ENCODE measurements around the gene PLA2G12A.

The PLA2G12A gene

DNA sequence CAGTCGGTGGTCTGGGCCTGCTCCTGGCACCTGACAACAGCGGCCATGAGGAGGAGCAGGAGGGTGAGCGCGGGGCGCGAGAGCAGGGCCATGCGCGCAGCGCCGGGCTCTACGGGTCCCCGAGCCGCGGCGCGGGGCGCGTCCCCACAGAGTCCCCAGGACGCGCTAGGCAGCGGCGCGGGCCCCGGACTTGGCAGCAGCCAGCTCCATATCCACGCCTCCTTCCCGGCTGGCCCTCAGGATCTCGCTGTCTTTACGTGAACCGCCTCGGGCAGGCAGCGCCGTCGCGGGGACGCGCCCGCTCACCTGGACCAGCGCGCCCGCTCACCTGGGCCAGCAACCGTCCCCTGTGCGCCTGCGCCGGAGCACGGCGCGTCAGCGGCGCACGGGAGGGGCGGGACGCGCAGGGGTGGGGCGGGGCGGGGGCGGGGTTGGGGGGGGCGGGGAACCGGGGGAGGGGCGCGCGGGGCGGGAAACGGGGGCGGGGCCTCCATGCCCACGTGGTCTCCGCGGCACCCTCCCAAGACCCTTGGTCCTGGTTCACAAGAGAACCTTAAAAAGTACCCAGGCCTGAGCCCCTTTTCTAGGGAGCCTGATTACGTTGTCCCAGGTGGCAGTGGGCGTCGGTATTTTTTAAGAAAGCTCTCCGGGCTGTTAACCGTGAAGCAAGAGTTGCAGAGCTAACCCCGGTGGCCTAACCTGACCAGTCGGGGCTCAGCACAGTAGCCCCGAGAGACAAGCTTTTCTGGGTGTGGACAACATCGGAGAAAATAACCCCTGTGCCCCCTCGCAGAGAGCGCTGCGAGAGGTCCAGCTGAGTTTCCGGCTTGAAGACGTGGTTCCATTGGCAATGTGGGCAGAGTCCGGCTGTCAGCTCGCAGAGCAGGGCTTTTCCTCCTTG lies at the start of gene PLA2G12A:
Gene PLA2G12A (minus strand): TSS at position 353 of the 901 bp plus-strand sequence. CDS start 261 bp downstream, at position 92.
- peak; percentile 79 for DNase-seq

DNA sequence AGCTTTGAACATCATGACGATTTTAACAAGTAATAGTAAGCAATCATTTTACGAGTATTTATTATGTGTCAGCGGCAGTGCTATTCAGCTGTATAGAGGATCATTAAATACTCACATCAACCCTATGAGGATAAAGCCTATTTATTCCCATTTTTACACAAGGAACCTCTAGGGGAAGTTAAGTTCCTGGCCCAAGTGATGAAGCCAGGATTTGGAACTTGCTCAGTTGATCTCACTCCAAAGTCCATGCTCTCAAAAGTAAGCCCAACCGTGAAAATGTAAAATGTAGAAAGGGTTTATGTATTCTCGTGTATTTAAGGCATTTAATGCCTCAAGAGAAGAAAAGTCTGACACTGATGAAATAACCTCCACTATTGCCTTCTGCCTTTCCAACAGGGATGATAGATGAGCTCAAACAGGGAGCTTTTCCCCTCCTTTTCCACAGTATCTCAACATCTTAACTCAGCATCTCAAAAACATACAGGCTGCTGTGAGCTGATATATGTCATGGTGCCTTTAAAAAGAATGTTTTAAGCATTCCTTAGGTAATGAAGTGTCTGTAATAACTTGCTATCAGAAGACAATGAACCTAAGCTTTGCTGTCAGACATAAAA lies 35.0 kb upstream of the PLA2G12A start:
- no peak for DNase-seq

DNA sequence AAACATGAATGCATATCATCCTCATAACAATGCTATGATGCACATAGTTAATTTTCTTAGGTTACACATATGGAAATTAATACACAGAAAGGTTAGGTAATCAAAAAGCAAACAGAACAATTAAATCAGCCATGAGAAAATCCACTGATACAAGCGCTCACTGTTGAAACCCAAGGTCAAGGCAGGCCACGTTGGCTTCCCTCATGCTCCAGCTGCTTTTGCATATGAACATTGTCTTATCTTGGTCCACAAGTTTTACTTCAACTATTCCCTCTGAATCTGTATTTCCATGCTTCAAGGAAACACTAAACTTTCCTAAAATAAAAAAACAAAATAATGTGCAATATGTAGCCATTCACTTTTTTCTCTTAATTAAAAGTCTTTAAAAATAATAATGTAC lies 34.5 kb upstream of the PLA2G12A start:
- no peak for DNase-seq

DNA sequence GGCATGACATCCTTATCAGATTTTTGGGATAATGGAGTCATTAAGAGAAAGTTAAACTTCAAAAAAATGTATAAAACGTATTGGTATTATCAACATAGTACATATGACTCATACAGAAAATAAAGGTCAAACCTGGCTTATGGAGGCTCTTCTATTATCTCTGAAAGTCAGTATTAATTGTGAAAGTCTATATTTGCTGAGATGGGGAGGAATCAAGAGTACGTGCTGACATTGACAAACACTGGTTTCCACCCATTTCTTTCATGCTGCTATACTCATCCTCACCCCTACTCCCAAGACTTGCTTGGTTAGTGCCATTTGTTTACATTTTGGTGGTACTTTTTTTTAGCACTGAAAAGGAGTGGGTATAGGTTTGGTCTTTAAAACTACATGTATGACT lies 30.8 kb upstream of the PLA2G12A start:
- DNase-seq, result no peak

DNA sequence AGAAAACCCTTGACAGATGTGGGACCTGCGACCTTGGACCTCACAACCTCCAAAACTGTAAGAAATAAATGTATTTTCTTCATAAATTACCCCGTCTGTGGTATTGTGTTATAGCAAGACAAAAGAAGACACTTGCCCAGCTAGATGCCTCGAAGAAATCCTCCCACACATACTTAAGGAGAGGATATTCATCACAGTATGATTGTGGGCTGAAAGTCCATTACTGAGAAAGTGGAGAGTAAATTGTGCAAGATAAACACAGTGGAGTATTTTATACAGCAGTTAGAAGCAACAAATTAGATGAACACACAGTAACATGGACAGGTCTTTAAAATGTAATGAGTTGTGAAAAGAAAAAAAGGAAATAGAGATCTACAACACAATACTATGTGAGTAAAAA lies 25.8 kb upstream of the PLA2G12A start:
- no peak for DNase-seq

DNA sequence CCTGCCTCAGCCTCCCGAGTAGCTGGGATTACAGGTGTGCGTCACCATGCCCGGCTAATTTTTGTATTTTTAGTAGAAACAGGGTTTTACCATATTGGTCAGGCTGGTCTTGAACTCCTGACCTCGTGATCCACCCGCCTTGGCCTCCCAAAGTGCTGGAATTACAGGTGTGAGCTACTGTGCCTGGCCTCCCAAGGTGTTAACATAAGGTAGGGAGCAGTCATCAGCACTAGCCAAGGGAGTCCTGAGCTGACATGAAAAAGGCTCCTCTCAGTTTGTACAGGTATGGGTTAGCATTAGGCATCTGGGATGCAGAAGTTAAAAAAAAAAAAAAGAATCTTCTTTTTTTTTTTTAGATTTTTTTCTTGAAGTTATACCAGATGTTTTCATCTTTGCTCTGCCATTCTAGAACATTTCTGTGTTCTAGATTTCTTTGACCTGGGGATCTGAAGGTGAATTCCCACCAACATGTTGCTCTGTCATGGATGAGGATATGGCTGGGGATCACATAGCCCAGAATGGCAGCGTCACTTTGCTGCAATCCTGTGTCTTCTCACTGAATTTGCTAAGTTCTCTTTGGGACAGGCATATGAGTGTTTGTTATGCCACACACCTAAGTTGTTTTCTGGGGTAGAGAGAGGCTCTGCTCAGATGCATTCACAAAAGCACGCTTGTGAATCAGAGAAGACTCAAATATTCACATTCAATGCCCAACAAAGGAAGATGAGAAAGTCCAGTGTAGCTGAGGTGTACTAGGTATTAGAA lies 24.4 kb upstream of the PLA2G12A start:
- no peak for DNase-seq

DNA sequence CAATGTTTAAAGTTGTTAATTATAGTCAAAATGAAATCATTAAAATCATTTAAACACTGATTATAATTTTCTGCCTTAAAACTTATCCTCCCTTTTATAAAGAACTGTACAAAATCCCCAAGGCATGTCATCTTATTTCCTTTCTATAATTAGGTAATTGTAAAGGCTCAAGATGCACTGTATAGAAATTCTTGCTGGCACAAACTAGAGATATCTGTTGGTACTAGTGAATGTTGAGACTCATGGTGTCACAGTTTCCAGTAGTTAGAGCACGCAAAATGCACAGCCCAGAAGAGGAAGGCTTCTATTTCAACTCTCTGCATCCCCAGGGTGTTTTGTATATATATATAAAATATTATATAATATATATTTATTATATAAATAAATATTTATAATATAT lies 22.7 kb upstream of the PLA2G12A start:
- DNase-seq, result no peak

DNA sequence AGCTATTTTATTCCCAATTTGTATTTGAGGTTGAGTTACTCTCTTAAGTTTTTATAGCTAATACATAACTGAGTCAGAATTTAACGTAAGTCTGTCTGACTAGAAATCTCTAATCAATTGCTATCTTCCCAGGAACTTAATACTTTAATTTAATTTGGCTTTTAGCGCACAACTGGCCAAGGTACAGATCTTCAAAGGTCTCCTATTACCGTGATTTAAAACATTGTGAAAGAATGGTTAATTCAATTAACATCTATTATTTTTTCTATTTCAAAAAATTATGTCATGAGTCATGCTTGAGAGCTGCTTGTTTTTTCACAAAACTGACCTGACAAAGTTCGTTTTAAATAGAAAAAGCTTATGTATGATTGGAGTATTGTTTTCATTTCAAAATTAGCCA lies 22.0 kb upstream of the PLA2G12A start:
- no peak for DNase-seq

DNA sequence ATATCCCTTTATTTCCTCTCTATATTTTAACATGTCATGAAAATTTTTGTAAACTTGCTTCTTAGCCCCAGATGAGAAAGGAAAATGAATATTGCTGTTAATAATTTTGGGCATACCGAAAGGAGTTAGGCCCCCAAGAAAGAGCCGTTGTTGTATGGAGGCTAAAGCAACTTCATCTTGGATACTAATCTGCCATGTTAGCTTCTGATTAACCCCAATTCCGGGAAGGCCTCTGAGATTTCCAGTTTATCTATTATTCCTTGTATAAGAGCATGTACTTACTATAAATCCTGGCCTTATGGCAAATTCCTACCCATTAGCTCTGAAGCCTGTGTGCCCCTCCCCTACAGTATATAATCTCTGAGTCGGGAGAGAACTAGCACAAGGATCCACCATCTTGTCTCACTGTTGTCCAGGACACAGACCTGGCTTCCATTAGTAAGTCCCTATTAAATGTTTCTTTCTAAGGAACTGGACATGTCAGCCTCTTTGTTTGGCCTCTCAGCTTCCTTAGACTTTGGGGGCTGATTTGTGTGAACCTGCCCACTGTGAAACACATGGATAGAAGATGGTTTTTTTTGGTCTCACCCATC lies 20.9 kb upstream of the PLA2G12A start:
- DNase-seq, result no peak

DNA sequence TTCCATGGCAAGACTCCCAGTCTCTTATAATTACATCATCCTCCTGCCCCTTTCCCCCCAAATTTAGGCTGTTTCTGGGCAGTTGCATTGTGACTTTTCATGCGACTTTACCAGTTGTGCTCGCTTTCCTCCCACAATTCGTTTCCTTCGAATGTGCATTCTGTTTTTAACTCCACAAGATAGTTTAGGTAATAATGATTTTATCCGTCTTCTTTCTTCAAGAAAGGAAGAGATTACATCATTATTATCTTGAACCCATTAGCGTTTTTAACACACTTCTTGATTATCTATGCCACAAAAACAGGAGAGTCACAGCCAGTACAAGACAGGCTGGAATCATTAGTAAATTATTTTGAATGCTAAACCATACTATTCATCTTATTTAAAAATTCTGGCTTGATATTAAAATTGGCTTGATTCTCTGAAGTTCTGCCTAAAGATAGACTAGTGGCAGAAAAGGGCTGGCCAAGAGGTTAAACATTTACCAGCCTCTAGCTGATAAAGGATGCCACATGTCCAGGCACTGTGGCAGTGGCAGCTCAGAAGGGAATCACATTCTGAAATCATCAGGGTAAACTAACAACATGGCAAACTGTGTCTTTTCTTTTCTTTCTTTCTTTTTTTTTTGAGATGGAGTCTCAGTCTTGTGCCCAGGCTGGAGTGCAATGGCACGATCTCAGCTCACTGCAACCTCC lies 19.7 kb upstream of the PLA2G12A start:
- no peak for DNase-seq

DNA sequence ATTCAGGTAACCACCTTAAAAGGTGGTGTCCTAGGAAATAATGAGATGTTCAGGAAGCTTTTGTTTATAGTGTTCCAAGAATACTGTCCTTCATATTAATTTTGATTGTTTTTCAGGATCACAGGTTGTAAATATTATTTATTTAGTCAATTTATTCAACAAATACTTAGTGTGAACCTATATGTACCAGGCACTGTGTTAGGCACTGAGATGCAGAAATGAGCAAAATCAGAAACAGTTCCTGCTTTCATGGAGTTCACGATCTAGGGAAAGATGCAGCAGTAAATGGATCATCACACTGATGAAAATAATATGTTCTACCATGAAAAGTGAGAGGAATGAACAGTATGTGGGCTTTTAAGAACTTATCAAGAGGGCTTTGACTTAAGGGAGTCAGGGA lies 18.2 kb upstream of the PLA2G12A start:
- no peak for DNase-seq

DNA sequence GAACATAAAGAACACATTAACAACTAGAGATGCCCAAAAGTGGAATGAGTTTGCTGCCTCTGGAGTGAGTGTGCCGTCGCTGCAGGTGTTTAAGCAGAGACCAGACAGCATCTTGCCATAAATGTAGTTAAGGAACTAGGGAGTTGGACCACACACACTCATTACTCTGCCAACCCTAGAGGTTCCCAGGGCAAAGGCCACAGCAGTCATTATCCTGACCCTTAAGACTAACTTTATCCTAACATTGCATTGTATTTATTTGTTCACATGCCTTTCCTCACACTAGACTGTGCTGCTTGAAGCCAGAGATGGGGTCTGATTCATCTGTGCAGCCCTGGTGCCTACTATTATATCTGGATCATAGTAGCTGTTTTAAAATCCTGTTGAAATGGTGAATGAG lies 16.9 kb upstream of the PLA2G12A start:
- DNase-seq, result no peak

DNA sequence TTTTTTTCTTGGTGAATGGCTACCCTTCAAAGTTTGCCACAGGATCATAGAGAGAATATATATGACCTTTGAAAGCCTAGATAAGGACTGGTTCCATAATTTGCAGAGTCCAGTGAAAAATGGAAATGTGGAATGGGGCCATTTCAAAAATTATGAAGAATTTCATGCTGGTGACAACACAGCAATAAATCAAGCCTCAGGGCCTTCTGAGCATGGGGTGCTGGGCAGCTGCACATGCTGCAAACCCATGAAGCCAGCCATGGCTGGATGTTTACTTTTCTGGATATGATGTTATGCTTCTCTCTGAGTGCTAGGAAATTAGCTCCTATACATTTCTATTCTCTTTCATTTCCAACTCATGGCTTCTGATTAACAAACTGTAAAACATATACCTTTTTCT lies 16.0 kb upstream of the PLA2G12A start:
- no peak for DNase-seq

DNA sequence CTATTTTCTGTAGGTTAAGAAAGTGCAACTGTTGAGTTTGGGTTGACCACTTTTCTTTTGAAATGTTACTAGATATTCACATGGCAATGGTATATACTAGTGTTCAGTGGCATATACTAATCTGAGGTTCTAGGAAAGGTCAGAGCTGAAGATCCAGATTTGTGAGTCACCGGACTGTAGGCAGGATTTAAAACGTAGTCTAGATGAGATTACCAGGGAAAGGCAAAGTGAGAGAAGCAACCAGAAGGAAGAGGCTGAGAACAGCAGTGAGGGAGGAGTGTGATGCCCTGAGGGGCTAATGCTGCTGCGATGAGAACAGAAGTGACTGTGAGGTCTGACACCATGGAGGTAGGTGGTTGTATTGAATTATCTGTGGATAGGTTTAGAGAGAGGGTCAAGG lies 9.7 kb upstream of the PLA2G12A start:
- no peak for DNase-seq

DNA sequence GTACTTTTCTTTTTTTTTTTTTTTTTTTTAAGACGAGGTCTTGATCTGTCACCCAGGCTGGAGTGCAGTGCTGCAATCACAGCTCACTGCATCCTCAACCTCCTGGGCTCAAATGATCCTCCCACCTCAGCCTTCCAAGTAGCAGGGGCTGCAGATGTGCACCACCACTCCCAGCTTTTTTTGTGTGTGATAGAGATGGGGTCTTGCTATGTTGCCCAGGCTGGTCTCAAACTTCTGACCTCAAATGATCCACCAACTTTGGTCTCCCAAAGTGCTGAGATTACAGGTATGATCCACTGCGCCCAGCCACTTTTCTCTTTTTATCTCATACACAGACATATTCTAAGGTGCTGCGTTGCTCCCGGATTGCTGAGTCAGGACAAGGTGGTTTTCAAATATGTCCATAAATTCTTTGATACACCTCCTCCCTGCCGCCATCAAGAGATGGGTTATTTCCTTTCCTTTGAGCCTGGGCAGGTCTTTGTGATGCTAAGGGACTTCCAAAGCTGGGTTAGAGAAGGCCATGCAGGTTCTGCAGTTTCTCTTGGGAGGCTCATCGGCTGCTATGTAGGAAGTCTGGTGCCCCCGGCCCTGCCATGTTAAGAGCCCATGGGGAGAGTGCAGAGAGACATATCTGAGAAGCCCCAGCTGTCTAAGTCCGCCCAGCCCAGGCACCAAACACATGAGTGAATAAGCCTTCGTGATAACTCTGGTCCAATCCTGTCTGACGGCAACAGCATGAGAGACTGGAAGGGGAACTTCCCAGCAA lies 8.4 kb upstream of the PLA2G12A start:
- DNase-seq, result no peak

DNA sequence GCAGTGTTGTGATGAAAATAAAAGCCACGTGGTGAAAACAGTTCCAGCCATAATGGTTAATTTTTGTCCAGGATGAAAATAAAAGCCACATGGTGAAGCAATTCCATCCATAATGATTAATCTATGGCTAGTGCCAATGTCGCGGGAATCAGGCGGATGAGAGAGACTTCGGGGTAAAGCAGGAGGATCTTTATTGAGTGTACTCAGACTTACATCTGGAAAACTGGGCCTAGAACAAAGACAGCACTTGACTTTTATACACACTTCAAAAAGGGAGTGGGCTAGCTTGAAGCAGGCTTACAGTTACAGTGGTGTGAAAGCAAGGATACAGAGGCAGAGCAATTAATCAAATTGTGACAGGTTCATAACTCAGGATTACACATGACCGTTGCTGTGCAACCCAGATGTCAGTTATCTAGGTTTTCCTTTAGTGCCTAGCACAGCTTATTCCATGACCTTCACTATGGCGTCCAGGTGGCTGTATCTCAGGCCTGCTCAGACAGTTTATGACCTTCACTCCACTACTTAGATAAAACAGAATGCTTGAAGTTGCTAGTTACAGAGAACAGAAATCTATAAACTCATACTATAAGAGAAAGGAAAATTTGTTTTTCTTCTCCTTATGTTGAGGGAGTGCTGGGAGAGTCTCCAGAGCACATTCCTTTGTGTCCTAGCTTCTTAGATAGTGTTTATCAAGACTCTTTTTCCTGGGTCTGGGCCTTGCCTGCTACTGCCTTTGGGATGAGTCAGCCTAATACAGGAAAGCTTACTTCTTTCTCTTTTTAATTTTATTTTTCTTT lies 5.9 kb upstream of the PLA2G12A start:
- DNase-seq, result no peak

DNA sequence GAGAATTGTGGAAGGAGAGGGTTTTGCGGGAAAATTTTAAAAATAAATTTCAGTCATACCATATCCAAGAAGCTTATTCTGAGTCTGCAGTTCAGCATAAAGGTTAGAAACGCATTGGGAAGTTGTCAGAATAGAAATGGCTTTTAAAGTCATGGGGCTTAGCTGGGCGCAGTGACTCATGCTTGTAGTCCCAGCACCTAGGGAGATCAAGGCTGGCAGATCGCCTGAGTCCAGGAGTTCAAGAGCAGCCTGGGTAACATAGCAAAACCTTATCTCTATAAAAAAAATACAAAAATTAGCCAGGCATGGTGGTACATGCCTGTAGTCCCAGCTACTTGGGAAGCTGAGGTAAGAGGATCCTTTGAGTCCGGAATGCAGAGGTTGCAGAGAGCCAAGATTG lies 3.9 kb upstream of the PLA2G12A start:
- DNase-seq, result no peak

DNA sequence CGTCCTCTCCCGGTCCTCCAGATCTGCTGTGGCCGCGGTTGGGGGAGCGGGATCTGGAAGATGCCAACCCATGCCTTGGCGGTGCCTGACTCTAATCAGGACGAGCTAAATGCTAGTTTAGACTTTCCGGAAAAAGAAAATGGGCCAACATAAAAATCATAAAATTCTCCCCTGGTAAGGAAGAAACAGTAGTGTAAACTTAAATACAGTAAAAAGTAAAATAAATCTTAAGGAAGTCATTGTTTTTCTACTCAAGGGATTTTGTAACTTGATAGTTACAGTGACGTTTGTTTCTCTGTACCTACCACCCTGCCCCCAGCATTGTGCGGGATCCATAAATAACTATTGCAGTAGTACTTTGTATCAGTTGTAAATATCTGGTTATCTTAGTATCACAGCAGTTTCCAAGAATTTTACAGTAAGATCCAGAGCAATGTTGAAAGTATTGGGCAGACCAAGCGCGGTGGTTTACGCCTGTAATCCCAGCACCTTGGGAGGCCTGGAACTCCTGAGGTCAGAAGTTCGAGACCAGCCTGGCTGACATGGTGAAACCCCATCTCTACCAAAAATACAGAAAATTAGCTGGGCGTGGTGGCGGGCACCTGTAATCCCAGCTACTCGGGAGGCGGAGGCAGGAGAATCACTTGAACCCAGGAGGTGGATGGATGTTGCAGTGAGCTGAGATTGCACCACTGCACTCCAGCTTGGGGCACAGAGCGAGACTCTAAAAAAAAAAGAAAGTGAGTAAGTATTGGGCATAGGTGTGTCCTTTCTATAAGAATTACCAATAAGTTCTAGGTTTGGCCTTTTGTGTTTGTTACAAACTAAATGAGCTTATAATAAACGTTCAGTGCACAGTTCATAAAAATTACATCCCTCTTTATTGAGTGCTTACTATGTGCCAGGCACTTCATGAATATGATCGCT lies 1.0 kb upstream of the PLA2G12A start:
- DNase-seq, result no peak

DNA sequence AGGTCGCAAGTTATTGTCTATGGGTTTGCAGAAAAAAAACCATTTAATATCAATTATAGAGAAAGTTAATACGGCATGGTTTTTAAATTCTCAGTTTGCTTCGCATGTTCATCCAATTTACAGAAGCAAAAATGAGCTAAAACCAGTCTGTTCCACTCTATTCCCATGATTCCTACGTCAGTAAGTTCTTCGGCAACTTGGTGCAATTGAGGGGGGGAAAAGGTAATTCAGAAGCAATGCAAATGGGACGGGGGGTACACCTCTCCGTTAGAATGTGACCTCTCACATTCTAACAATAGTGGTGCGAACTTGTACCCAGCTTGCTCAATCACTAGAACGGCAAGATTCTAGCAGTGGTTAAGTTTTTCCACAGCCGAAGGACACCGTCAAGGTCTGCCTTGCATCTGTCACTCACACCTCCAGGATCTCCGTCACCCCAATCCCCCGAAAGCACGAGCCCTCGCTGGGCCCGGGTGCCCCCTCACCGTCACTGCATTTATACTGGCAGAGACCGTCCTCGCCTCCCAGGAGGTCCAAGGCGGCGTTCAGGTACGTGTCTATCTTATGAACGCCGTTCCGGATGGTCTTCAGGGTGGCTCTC lies 653 bp downstream of the PLA2G12A start:
- DNase-seq, result peak; percentile 44
